Activated CD8-positive, alpha-beta memory T cell treated with anti-CD3 and anti-CD28 coated beads, Interleukin-2, amount 50 U/mL, for 4 hours (primary cell): ENCODE data around the gene SLC24A4.

Experiments
- DNase-seq: peaks from one replicate; pipeline ENCODE4 v3.0.0-alpha.2; 2020

Gene SLC24A4

GRCh38 chr14:92323011-92323915 lies at the start of gene SLC24A4:
Gene SLC24A4, plus strand, starts transcription at chr14:92323165. Its CDS starts 666 bp downstream, at chr14:92323831.
- no peak for DNase-seq

GRCh38 chr14:92273166-92273565 lies 49.8 kb upstream of the SLC24A4 start:
- no peak for DNase-seq

- DNase-seq: no peak
These were observed 48.9 kb upstream of the SLC24A4 start for GRCh38 chr14:92274055-92274454.

- no peak for DNase-seq
These were observed 46.9 kb upstream of the SLC24A4 start for GRCh38 chr14:92276074-92276473.

GRCh38 chr14:92277031-92277430 lies 45.9 kb upstream of the SLC24A4 start:
- DNase-seq: no peak

- no peak for DNase-seq
These were observed 42.3 kb upstream of the SLC24A4 start for GRCh38 chr14:92280554-92281262.

GRCh38 chr14:92282669-92283068 lies 40.3 kb upstream of the SLC24A4 start:
- DNase-seq: no peak

GRCh38 chr14:92285311-92285710 lies 37.7 kb upstream of the SLC24A4 start:
- DNase-seq: no peak

- no peak for DNase-seq
These were observed 35.0 kb upstream of the SLC24A4 start for GRCh38 chr14:92287987-92288386.

GRCh38 chr14:92288994-92289660 lies 33.8 kb upstream of the SLC24A4 start:
- no peak for DNase-seq

- DNase-seq: no peak
These were observed 30.3 kb upstream of the SLC24A4 start for GRCh38 chr14:92292673-92293072.

GRCh38 chr14:92294506-92294905 lies 28.5 kb upstream of the SLC24A4 start:
- no peak for DNase-seq

GRCh38 chr14:92297818-92298595 lies 25.0 kb upstream of the SLC24A4 start:
- DNase-seq: no peak

GRCh38 chr14:92302481-92302880 lies 20.5 kb upstream of the SLC24A4 start:
- no peak for DNase-seq

- no peak for DNase-seq
These were observed 14.2 kb upstream of the SLC24A4 start for GRCh38 chr14:92308716-92309115.

GRCh38 chr14:92309968-92310530 lies 12.9 kb upstream of the SLC24A4 start:
- no peak for DNase-seq

- no peak for DNase-seq
These were observed 12.1 kb upstream of the SLC24A4 start for GRCh38 chr14:92310776-92311375.

- no peak for DNase-seq
These were observed 8.8 kb upstream of the SLC24A4 start for GRCh38 chr14:92314182-92314581.

GRCh38 chr14:92315050-92315805 lies 7.7 kb upstream of the SLC24A4 start:
- DNase-seq: no peak

GRCh38 chr14:92316176-92316575 lies 6.8 kb upstream of the SLC24A4 start:
- DNase-seq: no peak

- no peak for DNase-seq
These were observed 6.0 kb upstream of the SLC24A4 start for GRCh38 chr14:92316937-92317336.
